B cell (primary cell): ENCODE measurements around the gene CCDC6. TPM values are rescaled to one million over a fixed set of nuclear protein-coding genes. Genes with fewer than 3 reads are reported as not detected.

Source experiments
- ATAC-seq: fragments of 200-7000 bp; cut with Tn5 transposase; one replicate; pipeline ENCODE4 v1.10.0; 2021; ENCODE audit warnings: low read depth, mild to moderate bottlenecking, moderate number of reproducible peaks, moderate library complexity
- CTCF ChIA-PET: fragments of 350-600 bp; sonication (Branson Sonifier 250); formaldehyde crosslinking; loops from one replicate; lab custom pipeline; 2021; ENCODE audit warnings: antibody characterized with exemption, inconsistent platforms; lab: Charles Lee
- POLR2A ChIA-PET: fragments of 350-600 bp; sonication (Branson Sonifier 250); formaldehyde crosslinking; loops from one replicate; lab custom pipeline; 2021; ENCODE audit warnings: antibody characterized with exemption; lab: Charles Lee
- DNase-seq: peaks from one replicate; pipeline ENCODE4 v3.0.0; 2013
- H2AFZ ChIP-seq: 2 replicates; pipeline ENCODE4 v1.6.1; 2012; ENCODE audit warnings: mild to moderate bottlenecking, low read depth, low read length; ENCODE audit not compliant: insufficient read depth, poor library complexity, severe bottlenecking
- H3K27ac ChIP-seq, 2 donors: 1 replicate in 1 of 2; 2 replicates in 1 of 2; pipeline ENCODE4 v1.5.1; 2012 to 2013; ENCODE audit warnings: low read length in 2 of 2, mild to moderate bottlenecking in 2 of 2, moderate library complexity in 1 of 2
- H3K27me3 ChIP-seq, 4 experiments: fragments of 200-600 bp in 1 of 4; sonication (generic) in 1 of 4; replicated peaks in 1 of 4; 1 replicate in 2 of 4; 2 replicates in 2 of 4; pipeline versions ENCODE4 v1.6.1 to v1.7.0; 2013 to 2016; ENCODE audit warnings: low read length in 3 of 4, mild to moderate bottlenecking in 2 of 4, mixed read lengths in 1 of 4, moderate library complexity in 1 of 4; ENCODE audit not compliant: insufficient read depth in 4 of 4, control insufficient read depth in 3 of 4; ENCODE audit errors: control extremely low read depth in 1 of 4
- H3K36me3 ChIP-seq, 2 experiments: replicated peaks in 1 of 2; 1 replicate in 1 of 2; 2 replicates in 1 of 2; pipeline versions ENCODE4 v1.6.1 to v1.7.1; 2013; ENCODE audit warnings: low read length in 1 of 2; ENCODE audit not compliant: insufficient read depth in 2 of 2, control insufficient read depth in 1 of 2; ENCODE audit errors: control extremely low read depth in 1 of 2, extremely low read depth in 1 of 2
- H3K4me1 ChIP-seq, 2 donors: fragments of 200-600 bp in 1 of 2; sonication (generic) in 1 of 2; 1 replicate in 1 of 2; 2 replicates in 1 of 2; pipeline versions ENCODE4 v1.5.1 to v1.6.1; 2013 to 2017; ENCODE audit warnings: low read length in 2 of 2; ENCODE audit not compliant: control insufficient read depth in 2 of 2, insufficient read depth in 2 of 2
- H3K4me2 ChIP-seq: replicated peaks from 2 replicates; pipeline ENCODE3; 2012; ENCODE audit warnings: mild to moderate bottlenecking, low read depth, low read length; ENCODE audit not compliant: poor library complexity, severe bottlenecking
- H3K4me3 ChIP-seq, 5 experiments: fragments of 200-600 bp in 1 of 5; sonication (generic) in 1 of 5; 1 replicate in 3 of 5; 2 replicates in 2 of 5; pipeline versions ENCODE4 v1.5.1 to v1.7.0; 2011 to 2016; ENCODE audit warnings: low read length in 4 of 5, mild to moderate bottlenecking in 4 of 5, low read depth in 2 of 5, control low read depth in 1 of 5, moderate library complexity in 1 of 5; ENCODE audit not compliant: insufficient read depth in 1 of 5; ENCODE audit errors: control extremely low read depth in 1 of 5, extremely low read depth in 1 of 5
- H3K79me2 ChIP-seq: fragments of 200-600 bp; sonication (generic); one replicate; pipeline ENCODE4 v1.6.0; 2016; ENCODE audit warnings: low read length; ENCODE audit not compliant: control insufficient read depth, insufficient read depth
- H3K9ac ChIP-seq: fragments of 200-600 bp; sonication (generic); 2 replicates; pipeline ENCODE4 v1.6.1; 2017; ENCODE audit warnings: mild to moderate bottlenecking, low read length, moderate library complexity
- H3K9me3 ChIP-seq, 3 donors: one replicate each; pipeline versions ENCODE4 v1.6.1 to v1.7.1; 2013; ENCODE audit warnings: low read length in 2 of 3; ENCODE audit not compliant: control insufficient read depth in 2 of 3, insufficient read depth in 1 of 3; ENCODE audit errors: control extremely low read depth in 1 of 3
- H4K20me1 ChIP-seq: 2 replicates; pipeline ENCODE4 v1.6.0; 2012; ENCODE audit warnings: mild to moderate bottlenecking, low read length; ENCODE audit not compliant: insufficient read depth, control insufficient read depth, poor library complexity, severe bottlenecking
- H3K27ac Mint-ChIP-seq: one replicate; pipeline ENCODE4 v1.8.0; 2021; ENCODE audit warnings: mixed read lengths
- H3K27me3 Mint-ChIP-seq: one replicate; pipeline ENCODE4 v1.8.0; 2021; ENCODE audit warnings: mixed read lengths
- H3K4me1 Mint-ChIP-seq: one replicate; pipeline ENCODE4 v1.8.0; 2021; ENCODE audit warnings: mixed read lengths
- H3K4me3 Mint-ChIP-seq: one replicate; pipeline ENCODE4 v1.8.0; 2021; ENCODE audit warnings: mixed read lengths
- H3K9me3 Mint-ChIP-seq: one replicate; pipeline ENCODE4 v1.8.0; 2022; ENCODE audit warnings: mixed read lengths; ENCODE audit not compliant: insufficient read depth
- EZH2 ChIP-seq: IDR thresholded peaks from 2 replicates; pipeline ENCODE4 v1.6.1; 2012; ENCODE audit warnings: borderline replicate concordance, low read depth, mild to moderate bottlenecking, moderate library complexity, low read length; ENCODE audit not compliant: insufficient read depth, poor library complexity, severe bottlenecking
- WGBS: methylation state at CpG from one replicate; pipeline ENCODE4 v1.1.5; 2013; ENCODE audit warnings: missing lambda C conversion rate; ENCODE audit not compliant: insufficient coverage; 5-methylcytosine and 5-hydroxymethylcytosine counted together
- intact Hi-C: fragments of 100-400 bp; cut with micrococcal nuclease; formaldehyde crosslinking; loops from one replicate; pipeline ENCODE4 v1.10.0; 2022
- polyA plus RNA-seq: library from polyadenylated mRNA; depleted of rRNA; stranded (reverse); fragments of >200 nt; gene quantifications from 2 replicates; pipeline ENCODE4 v1.2.3, GENCODE V29; 2012
- total RNA-seq, 2 donors: library from RNA; stranded (reverse); fragments of 120-200 nt in 1 of 2; gene quantifications; 1 replicate in 1 of 2; 2 replicates in 1 of 2; pipeline versions ENCODE4 v1.2.3 to v1.2.4, GENCODE V29; 2013 to 2022
- TF ChIP-seq, protein P1 (sequence below): fragments of 200-600 bp; IDR thresholded peaks from one replicate; pipeline ENCODE4 v1.8.0; 2022; ENCODE audit warnings: antibody characterized with exemption, mild to moderate bottlenecking

CCDC6 gene
- total and polyA plus RNA-seq, 2 donors (not counting 1 experiment from before 2014, with no cell fraction given) = 18.2 to 30.1 TPM

DNA sequence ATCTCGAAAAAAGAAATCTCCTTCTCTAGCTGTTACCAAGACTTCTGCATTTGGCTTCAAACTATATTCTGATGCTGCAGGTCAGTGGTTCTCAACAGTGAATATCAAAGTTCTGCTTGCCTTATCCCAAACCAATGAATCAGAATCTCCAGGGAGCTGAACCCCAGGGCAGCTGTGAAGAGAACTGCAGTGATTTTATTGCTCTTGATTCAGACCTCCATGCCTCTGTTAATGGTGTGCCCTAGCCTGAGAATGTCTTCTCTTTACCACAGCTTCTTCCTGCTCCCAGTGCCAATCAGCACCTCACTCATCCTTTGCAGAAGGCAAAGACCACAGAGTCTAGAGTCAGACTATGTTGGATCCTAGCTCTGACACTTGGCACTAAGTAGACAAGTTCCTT lies 106.9 kb downstream of the CCDC6 start:
- Mint-ChIP-seq H3K4me1 (peaks cover 11% of the 10 kb centered on the region), H3K27me3 (no peaks in the 10 kb centered on the region), H3K4me3 (no peak overlapping the region), H3K9me3 (no peaks in the 10 kb centered on the region), H3K27ac (no peak overlapping the region)
- ChIA-PET CTCF (interaction anchor here (1.1 kb wide), 3 partner anchors 9 to 173 kb away, joined by 3 to 4 read pairs (median 4); no protein-coding TSS in a partner anchor), POLR2A (interaction anchor here (1.2 kb wide), 1 partner anchor 107 kb away, joined by 4 read pairs; the partner anchor contains the start of gene CCDC6)
- whole genome bisulfite sequencing = 100% methylated on average over 1 of the region's 1 CpG
- no peak for DNase-seq
- H3K27me3 ChIP-seq = no peaks in the 10 kb centered on the region
- intact Hi-C loops = no loop called here
- H3K79me2 ChIP-seq = no peaks in the 10 kb centered on the region
- TF ChIP-seq, protein P1, sequence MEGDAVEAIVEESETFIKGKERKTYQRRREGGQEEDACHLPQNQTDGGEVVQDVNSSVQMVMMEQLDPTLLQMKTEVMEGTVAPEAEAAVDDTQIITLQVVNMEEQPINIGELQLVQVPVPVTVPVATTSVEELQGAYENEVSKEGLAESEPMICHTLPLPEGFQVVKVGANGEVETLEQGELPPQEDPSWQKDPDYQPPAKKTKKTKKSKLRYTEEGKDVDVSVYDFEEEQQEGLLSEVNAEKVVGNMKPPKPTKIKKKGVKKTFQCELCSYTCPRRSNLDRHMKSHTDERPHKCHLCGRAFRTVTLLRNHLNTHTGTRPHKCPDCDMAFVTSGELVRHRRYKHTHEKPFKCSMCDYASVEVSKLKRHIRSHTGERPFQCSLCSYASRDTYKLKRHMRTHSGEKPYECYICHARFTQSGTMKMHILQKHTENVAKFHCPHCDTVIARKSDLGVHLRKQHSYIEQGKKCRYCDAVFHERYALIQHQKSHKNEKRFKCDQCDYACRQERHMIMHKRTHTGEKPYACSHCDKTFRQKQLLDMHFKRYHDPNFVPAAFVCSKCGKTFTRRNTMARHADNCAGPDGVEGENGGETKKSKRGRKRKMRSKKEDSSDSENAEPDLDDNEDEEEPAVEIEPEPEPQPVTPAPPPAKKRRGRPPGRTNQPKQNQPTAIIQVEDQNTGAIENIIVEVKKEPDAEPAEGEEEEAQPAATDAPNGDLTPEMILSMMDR = no peak
- TF ChIP-seq EZH2 = no peak
- peaks cover 2 to 71% of the 10 kb centered on the region in 2 experiments for H3K36me3 ChIP-seq
- no peak for ATAC-seq
- H4K20me1 ChIP-seq = no peaks in the 10 kb centered on the region
- H3K9me3 ChIP-seq = no peaks in the 10 kb centered on the region
- peaks cover 0 to 9% of the 10 kb centered on the region in 2 donors for H3K4me1 ChIP-seq
- H3K27ac ChIP-seq = no peak overlapping the region
- no peak overlapping the region for H2AFZ ChIP-seq
- H3K4me3 ChIP-seq = no peak overlapping the region
- H3K4me2 ChIP-seq = no peak overlapping the region
- H3K9ac ChIP-seq = no peak overlapping the region

DNA sequence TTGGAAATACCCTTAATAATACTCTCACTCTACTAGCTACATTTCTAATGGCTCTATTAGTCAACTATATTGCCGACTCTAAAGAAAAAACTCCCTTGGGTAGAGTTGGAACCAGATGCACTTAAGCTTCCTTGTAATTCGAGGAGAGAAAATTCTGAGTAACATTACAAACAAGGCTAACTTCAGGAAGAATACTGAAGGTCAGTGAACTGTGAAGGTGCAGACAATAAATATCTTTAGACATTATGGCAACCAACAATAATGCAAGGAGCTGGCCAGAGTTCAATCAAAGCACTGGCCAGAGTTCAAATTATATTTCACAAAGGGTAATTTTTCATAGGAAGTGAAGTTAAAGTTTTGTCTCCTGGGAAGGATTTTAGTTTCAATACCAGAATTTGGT lies 112.4 kb downstream of the CCDC6 start:
- no peak for TF ChIP-seq EZH2
- TF ChIP-seq, protein P1 = no peak
- H3K9me3 Mint-ChIP-seq = no peaks in the 10 kb centered on the region
- intact Hi-C loops = no loop called here
- Histone ChIP-seq H3K4me2 (no peak overlapping the region), H3K9ac (no peak overlapping the region), H3K9me3 (no peaks in the 10 kb centered on the region), H3K27me3 (no peaks in the 10 kb centered on the region), H3K36me3 (peaks cover 0 to 67% of the 10 kb centered on the region in 2 experiments), H3K79me2 (no peaks in the 10 kb centered on the region), H3K4me3 (no peak overlapping the region), H3K4me1 (no peaks in the 10 kb centered on the region), H4K20me1 (no peaks in the 10 kb centered on the region), H3K27ac (no peak overlapping the region), H2AFZ (no peak overlapping the region)
- no peak overlapping the region for H3K4me3 Mint-ChIP-seq
- H3K27me3 Mint-ChIP-seq = no peaks in the 10 kb centered on the region
- WGBS = no CpG with 5 or more reads among the region's 2 CpGs
- ATAC-seq (no peak), DNase-seq (no peak)
- no peaks in the 10 kb centered on the region for H3K4me1 Mint-ChIP-seq
- H3K27ac Mint-ChIP-seq = no peak overlapping the region
- CTCF ChIA-PET = interaction anchor here (1.6 kb wide), 1 partner anchor 71 kb away, joined by 4 read pairs; no protein-coding TSS in a partner anchor
- POLR2A ChIA-PET = no interaction called here
